NK-92 (cell line): ENCODE results near the gene ZNF385B.

ENCODE experiments used
- DNase-seq: peaks from one replicate; lab custom pipeline; 2025; ENCODE audit not compliant: unreplicated experiment; lab: John Stamatoyannopoulos, UW

ZNF385B gene

GRCh38 chr2:179446476-179447141 lies 414.8 kb downstream of the ZNF385B start:
- no peak for DNase-seq

DNA sequence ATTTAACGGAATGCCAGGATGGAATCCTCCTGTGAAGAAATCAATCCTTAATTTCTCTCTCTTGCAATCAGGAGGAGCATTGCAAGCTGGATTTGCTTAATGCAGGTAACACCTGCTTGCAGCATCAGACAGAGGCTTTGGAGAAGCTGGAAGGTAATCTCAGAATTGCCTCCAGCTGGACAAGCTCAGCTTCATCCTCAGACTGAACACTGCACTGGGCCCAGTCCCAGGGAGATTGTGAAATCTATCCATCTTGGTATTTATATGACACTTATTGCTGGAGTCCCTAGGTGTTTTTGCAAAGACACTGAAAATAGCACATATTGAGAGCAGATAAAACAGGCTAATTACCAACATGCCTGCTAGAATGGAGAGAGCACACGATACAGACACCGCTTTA lies 417.4 kb downstream of the ZNF385B start:
- DNase-seq: no peak

GRCh38 chr2:179443180-179443579 lies 418.2 kb downstream of the ZNF385B start:
- no peak for DNase-seq

DNA sequence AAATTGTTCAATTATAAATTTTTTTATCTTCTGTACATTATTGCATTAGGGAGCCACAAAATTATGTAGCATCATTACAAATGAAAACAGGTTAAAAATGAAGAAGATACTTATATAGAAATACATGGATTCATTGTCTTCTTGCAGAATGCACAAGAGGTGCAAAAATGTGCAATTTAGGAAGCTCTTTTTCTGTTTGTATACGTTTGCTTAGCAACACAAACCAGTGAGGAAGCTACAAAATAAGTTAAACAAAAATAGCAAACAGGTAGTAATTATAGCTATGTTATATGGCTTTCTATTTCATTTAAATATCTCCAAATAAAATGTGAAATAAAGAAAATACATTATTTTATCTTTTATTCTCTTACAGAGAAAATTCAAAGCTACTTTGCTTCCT lies 419.2 kb downstream of the ZNF385B start:
- DNase-seq: no peak

DNA sequence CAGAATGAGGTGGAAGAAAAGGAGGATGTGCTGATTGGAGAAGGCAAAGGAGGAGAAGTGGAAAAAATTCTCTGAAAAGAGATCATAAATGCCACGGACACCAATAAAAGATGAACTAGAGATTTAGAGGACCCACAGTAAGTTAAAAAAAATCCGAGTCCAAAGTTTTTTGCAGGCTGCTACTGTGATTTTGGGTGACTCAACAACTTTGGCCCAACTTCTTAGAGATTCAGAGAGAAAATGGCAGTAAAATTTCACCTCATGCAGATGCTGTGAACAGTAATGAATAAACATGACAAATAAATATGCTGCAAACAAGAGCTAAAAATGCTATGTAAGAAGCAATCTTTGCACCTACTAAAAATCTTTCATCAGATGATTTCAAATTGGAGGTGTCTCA lies 419.9 kb downstream of the ZNF385B start:
- DNase-seq: no peak

DNA sequence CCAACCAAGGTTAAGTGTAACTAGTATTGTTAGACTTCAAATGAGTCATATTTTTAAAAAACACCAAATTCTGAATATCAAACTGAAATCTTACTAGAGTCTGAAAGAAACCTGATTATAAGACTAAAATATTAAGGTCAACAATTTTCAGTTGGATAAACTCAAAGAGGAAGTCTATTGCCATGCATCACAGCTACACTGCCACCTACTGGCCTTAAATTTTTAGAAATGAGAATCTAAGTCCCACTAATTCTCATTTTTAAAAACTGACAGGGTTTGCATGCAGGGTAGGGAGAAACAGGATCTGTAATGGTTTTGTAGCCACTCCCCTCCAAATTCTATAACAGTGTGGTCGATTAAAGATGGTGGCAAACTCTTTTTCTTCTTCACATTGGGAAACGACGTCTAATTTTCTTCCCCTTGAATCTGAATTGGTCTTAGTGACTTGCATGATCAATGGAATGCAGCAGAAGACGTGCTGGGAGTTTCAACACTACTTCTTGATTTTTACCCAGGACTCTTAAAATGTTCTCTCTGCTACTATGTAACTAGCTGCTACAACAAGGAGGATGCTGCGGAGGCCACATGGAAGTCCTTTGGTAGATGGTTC lies 420.7 kb downstream of the ZNF385B start:
- no peak for DNase-seq

GRCh38 chr2:179438654-179439053 lies 422.8 kb downstream of the ZNF385B start:
- DNase-seq: no peak

DNA sequence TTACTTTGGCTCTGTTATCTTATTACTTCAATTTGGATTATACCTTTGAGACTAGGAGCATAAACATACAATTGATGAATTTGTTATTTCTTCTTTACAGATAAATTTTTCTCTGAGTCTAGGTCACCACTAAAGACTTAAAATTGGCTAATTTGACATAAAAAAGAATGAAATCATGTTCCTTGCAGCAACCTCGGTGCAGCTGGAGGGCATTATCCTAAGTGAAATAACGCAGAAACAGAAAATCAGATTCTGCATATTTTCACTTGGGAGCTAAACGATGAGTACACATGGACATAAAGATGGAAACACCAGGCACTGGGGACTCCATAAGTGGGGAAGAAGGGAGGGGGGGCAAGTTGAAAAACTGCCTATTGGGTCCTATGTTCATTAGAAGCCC lies 424.0 kb downstream of the ZNF385B start:
- no peak for DNase-seq

DNA sequence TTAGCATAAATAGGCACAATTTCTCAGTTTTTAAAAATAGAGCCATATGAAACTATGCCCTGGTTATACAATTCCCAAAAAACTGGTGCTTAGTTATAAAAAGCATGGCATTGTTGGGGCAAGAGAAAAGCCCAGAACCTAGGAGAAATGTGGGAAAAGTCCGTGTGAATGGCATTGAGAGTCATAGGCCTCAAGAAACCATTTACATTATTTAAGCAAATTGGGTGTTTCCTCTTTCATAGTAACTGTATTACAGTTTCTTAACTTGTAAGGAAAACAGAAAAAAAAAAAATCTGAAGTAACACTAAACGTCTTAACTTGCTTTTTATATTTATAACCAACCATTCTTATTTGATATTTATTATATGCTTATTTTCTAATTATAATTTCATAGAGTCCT lies 425.8 kb downstream of the ZNF385B start:
- no peak for DNase-seq

GRCh38 chr2:179435000-179435399 lies 426.4 kb downstream of the ZNF385B start:
- no peak for DNase-seq

- DNase-seq: no peak
Observed at GRCh38 chr2:179434357-179434756, 427.1 kb downstream of the ZNF385B start.

GRCh38 chr2:179432751-179433150 lies 428.7 kb downstream of the ZNF385B start:
- DNase-seq: no peak

DNA sequence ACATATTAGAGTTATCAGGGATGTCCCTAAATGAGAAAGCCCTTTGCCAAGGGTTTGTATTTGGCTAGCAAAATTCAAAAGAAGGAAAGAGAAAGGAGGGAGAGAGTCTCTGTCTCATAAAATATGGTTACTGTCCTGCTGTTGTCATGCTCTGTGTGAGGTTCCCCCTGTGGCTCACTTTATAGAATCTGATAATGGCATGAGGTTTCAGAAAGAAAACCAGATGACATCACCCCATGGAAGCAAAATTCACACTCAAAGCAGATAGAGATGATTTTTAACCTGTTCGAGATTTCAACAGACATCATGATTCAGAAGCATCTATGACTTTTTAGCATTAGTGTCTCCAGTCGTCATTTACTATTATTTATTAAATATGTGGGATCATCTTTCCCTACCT lies 431.8 kb downstream of the ZNF385B start:
- DNase-seq: no peak

DNA sequence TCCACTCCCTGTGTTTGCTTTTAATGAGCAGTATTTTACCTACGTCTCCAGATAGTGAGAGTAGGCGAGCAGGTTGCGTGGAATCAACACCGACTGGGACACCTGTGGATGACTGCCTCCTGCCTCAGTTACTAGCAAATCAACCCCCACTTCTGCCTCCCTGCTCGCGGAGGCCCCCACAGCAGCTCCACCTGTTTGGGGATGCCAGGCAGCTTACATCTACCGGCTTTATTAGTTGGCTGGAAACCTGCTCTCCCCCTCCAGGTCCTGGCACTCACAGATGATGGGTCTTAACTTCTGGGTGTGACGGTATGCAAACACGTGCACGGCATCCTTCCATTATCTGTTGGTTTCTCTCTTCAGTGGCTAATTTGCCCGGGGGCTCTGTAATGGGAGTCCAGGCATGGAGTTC lies 432.3 kb downstream of the ZNF385B start:
- no peak for DNase-seq

DNA sequence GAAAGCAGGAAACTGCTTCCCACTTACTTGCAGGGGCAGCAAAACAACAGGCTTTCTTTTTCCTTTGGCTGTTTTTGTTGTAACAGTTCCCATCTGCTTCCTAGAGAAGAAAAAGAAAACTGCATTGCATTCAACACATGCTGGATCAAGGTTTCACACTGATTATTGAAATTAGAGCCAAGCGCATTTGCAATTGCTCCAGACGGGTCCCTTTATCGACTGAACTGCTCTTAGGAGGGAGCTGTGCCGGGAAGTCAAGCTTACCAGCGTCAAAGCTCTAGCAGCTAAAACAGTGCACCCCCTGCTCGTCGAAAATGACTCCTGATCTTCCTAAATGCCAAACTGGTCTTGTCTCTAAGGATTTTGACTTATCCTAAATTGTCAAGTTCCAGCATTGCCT lies 432.8 kb downstream of the ZNF385B start:
- no peak for DNase-seq

DNA sequence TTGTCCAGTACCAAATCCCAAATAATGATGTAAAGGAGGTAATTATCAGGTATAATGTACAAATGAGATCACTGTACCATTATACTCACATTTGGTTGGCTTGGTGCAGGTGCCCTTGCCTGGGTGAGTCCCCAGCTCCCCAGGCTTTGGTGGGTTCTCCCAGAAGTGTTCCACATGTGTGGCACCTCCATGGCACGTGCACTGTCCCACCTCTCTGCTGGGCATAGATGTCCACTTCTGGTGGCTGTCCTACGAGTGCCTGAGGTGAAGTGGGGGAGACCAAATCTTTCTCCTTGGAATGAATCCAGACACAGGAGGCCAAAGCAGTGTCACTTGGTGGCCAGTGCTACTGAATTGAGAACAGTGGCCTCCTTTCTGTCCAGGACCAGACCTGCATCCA lies 434.3 kb downstream of the ZNF385B start:
- no peak for DNase-seq

DNA sequence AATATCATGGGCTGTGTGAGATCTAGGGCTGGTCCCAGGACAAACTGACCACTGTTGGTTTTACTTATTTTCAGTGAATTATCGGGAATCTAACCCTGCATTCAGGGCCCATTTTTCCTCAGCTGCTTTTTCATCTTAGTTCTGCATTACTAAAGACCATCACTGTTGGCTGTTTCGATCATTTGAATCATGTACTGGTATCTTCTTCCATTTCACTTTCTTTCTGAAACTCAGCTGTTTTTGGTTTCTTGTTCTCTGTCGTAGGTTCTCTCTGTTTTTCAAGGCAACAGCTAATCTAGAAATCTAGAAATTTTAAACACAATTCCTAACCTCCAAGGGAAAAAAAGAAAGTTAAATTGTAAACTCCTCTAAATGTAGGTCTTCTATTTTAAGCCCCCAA lies 436.8 kb downstream of the ZNF385B start:
- no peak for DNase-seq

- no peak for DNase-seq
Observed at GRCh38 chr2:179422037-179422643, 439.3 kb downstream of the ZNF385B start.

- no peak for DNase-seq
Observed at GRCh38 chr2:179417436-179417949, 443.9 kb downstream of the ZNF385B start.

- no peak for DNase-seq
Observed at GRCh38 chr2:179412112-179412511, 449.3 kb downstream of the ZNF385B start.

DNA sequence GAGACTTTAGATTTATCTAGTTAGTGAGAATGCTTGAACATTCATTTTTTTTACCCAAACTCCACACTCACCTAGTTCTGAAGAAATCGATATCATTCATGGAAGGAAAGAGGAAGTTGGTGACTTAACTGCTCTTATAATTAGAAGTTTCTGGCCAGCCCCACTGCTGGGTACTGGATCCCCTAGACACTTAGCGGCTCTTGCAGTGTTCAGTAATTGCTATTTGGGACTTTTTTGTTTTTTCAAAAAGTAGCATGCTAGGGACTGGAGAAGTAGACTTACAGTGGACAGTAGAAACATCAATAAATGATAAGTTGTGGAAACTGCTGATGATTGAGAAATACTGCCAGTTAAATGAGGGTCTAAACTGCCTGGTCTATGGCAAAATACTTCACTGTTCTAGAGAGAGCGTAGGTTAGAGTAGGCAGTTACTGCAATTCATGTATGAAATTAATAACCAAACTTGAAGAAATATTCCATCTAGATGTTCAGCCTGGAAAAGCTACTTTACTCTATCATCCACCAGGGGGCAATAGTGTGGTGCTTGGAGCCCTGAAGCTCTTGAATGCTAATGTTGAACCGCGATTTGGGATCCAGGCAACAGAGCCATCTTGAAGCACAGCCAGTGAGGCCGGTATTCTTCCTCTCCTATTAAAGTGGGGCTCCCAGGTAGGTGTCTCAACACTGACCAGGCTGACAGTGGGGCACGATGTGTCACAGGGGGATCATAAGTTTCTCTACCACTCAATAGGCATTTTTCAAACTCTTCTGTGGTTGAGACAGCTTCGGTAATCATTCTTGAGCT lies 450.7 kb downstream of the ZNF385B start:
- DNase-seq: no peak

- DNase-seq: no peak
Observed at GRCh38 chr2:179403624-179404023, 457.8 kb downstream of the ZNF385B start.
